ENCODE data around the gene RHOU. TPM values are rescaled to one million over a fixed set of nuclear protein-coding genes. Genes with fewer than 3 reads are reported as not detected.

Gene RHOU
- polyA plus RNA-seq, 1 experiment, result 1.6 TPM

- TF ChIP-seq CTCF (IDR thresholded peaks at IDR 0.05; ENCODE audit: low read depth, low read length), result no peak
- POLR2A ChIA-PET, result no interaction called here
- Histone ChIP-seq H3K27me3 (ENCODE audit: control insufficient read depth, insufficient read depth, low read length) (peaks cover 5% of the 10 kb centered on the region), H3K9me3 (ENCODE audit: control insufficient read depth, insufficient read depth, low read length) (no peaks in the 10 kb centered on the region; the same call in 1 of the 2 replicates), H3K4me3 (ENCODE audit: low read depth, low read length) (no peak overlapping the region), H3K27ac (ENCODE audit: low read depth, low read length) (no peak overlapping the region)
- CTCF ChIA-PET, result no interaction called here
- DNase-seq (ENCODE audit: low read depth, low spot score), result no peak
Observed at GRCh38 chr1:228781161-228781808, 46.0 kb downstream of the RHOU start.

GRCh38 chr1:228781809-228782661 is 46.8 kb downstream of the RHOU start:
- CTCF ChIA-PET, result no interaction called here
- no peak for TF ChIP-seq CTCF (IDR thresholded peaks at IDR 0.05; ENCODE audit: low read depth, low read length)
- peaks cover 3% of the 10 kb centered on the region for H3K27me3 ChIP-seq (ENCODE audit: control insufficient read depth, insufficient read depth, low read length)
- POLR2A ChIA-PET, result no interaction called here
- no peak overlapping the region for H3K27ac ChIP-seq (ENCODE audit: low read depth, low read length)
- DNase-seq (ENCODE audit: low read depth, low spot score), result no peak
- H3K9me3 ChIP-seq (ENCODE audit: control insufficient read depth, insufficient read depth, low read length), result no peaks in the 10 kb centered on the region; the same call in 1 of the 2 replicates
- H3K4me3 ChIP-seq (ENCODE audit: low read depth, low read length), result no peak overlapping the region

- no peak overlapping the region for H3K27ac ChIP-seq (ENCODE audit: low read depth, low read length)
- DNase-seq (ENCODE audit: low read depth, low spot score), result no peak
- no peaks in the 10 kb centered on the region; the same call in 1 of the 2 replicates for H3K9me3 ChIP-seq (ENCODE audit: control insufficient read depth, insufficient read depth, low read length)
- ChIA-PET CTCF (no interaction called here), POLR2A (no interaction called here)
- no peak for TF ChIP-seq CTCF (IDR thresholded peaks at IDR 0.05; ENCODE audit: low read depth, low read length)
- no peak overlapping the region for H3K4me3 ChIP-seq (ENCODE audit: low read depth, low read length)
- peaks cover 3% of the 10 kb centered on the region for H3K27me3 ChIP-seq (ENCODE audit: control insufficient read depth, insufficient read depth, low read length)
Observed at GRCh38 chr1:228782662-228783417, 47.6 kb downstream of the RHOU start.

- H3K27ac ChIP-seq (ENCODE audit: low read depth, low read length), result no peak overlapping the region
- H3K9me3 ChIP-seq (ENCODE audit: control insufficient read depth, insufficient read depth, low read length), result no peaks in the 10 kb centered on the region; the same call in 1 of the 2 replicates
- H3K27me3 ChIP-seq (ENCODE audit: control insufficient read depth, insufficient read depth, low read length), result peaks cover 3% of the 10 kb centered on the region
- no peak for DNase-seq (ENCODE audit: low read depth, low spot score)
- TF ChIP-seq CTCF (IDR thresholded peaks at IDR 0.05; ENCODE audit: low read depth, low read length), result no peak
- no peak overlapping the region for H3K4me3 ChIP-seq (ENCODE audit: low read depth, low read length)
- ChIA-PET CTCF (no interaction called here), POLR2A (no interaction called here)
Observed at GRCh38 chr1:228783418-228784040, 48.2 kb downstream of the RHOU start.

All from AG04450 (cell line).